Caco-2 (cell line): Measurements from ENCODE around the gene TLR1. TPM values are rescaled to one million over a fixed set of nuclear protein-coding genes. Genes with fewer than 3 reads are reported as not detected.
A peak's percentile ranks its signal among the peaks of the same experiment; 100 is the strongest.

Experiments
- BruUV-seq: library from RNA; stranded (reverse); fragments of 400-500 nt; replicated peaks from 2 replicates; lab custom pipeline; 2021; lab: Mats Ljungman, UMichigan
- CTCF ChIA-PET: fragments of 300-600 bp; sonication (Branson Sonifier 250); formaldehyde crosslinking; loops from one replicate; lab custom pipeline; 2022; ENCODE audit warnings: antibody characterized with exemption; lab: Charles Lee
- POLR2A ChIA-PET: fragments of 300-600 bp; sonication (Branson Sonifier 250); formaldehyde crosslinking; loops from one replicate; lab custom pipeline; 2022; ENCODE audit warnings: antibody characterized with exemption; lab: Charles Lee
- DNase-seq, 2 experiments: peaks; one replicate each; pipeline versions ENCODE4 v3.0.0 to v3.0.0-alpha.2; 2020 to 2022
- H3K27me3 ChIP-seq: replicated peaks from 2 replicates; pipeline ENCODE4 v1.6.0; 2011; ENCODE audit warnings: low read length; ENCODE audit not compliant: control insufficient read depth, insufficient read depth
- H3K36me3 ChIP-seq: 2 replicates; pipeline ENCODE4 v1.5.1; 2011; ENCODE audit warnings: low read length; ENCODE audit not compliant: control insufficient read depth, insufficient read depth
- H3K4me1 ChIP-seq: fragments of 250-450 bp; sonication (Bioruptor Pico); 2 replicates; pipeline ENCODE4 v1.5.1; 2020; ENCODE audit warnings: mild to moderate bottlenecking
- H3K4me3 ChIP-seq: 2 replicates; pipeline ENCODE4 v1.5.1; 2011; ENCODE audit warnings: low read depth, mild to moderate bottlenecking, control low read depth, low read length
- H3K9me3 ChIP-seq: fragments of 250-450 bp; sonication (Bioruptor Pico); 2 replicates; pipeline ENCODE4 v1.5.1; 2020; ENCODE audit warnings: mild to moderate bottlenecking, moderate library complexity
- H3K27ac Mint-ChIP-seq: one replicate; pipeline ENCODE4 v1.8.0; 2022; ENCODE audit warnings: mixed read lengths; ENCODE audit not compliant: unreplicated experiment
- H3K27me3 Mint-ChIP-seq: one replicate; pipeline ENCODE4 v1.8.0; 2022; ENCODE audit warnings: mixed read lengths; ENCODE audit not compliant: insufficient read depth, unreplicated experiment
- H3K36me3 Mint-ChIP-seq: one replicate; pipeline ENCODE4 v1.8.0; 2022; ENCODE audit warnings: mild to moderate bottlenecking, mixed read lengths; ENCODE audit not compliant: insufficient read depth, unreplicated experiment
- H3K4me1 Mint-ChIP-seq: one replicate; pipeline ENCODE4 v1.8.0; 2022; ENCODE audit warnings: low read depth, mixed read lengths; ENCODE audit not compliant: unreplicated experiment
- H3K4me3 Mint-ChIP-seq: one replicate; pipeline ENCODE4 v1.8.0; 2022; ENCODE audit warnings: mild to moderate bottlenecking, moderate library complexity, mixed read lengths; ENCODE audit not compliant: unreplicated experiment
- H3K9me3 Mint-ChIP-seq: one replicate; pipeline ENCODE4 v1.8.0; 2022; ENCODE audit warnings: mixed read lengths; ENCODE audit not compliant: unreplicated experiment
- intact Hi-C: fragments of 100-400 bp; cut with micrococcal nuclease; formaldehyde crosslinking; loops from one replicate; pipeline ENCODE4 v1.10.0; 2022; ENCODE audit not compliant: unreplicated experiment
- total RNA-seq: library from RNA; stranded (reverse); gene quantifications from 2 replicates; pipeline ENCODE4 v1.2.3, GENCODE V29; 2022
- TF ChIP-seq, protein P1 (sequence below), 2 experiments: fragments of 200-600 bp in 1 of 2; IDR thresholded peaks; 1 replicate in 1 of 2; 2 replicates in 1 of 2; pipeline versions ENCODE4 v1.5.1 to v1.8.0; 2011 to 2022; ENCODE audit warnings: antibody characterized with exemption in 1 of 2, control low read depth in 1 of 2, inconsistent platforms in 1 of 2, low read depth in 1 of 2, low read length in 1 of 2, mild to moderate bottlenecking in 1 of 2, moderate library complexity in 1 of 2; ENCODE audit not compliant: insufficient read depth in 1 of 2, severe bottlenecking in 1 of 2, unreplicated experiment in 1 of 2

Gene TLR1
- total RNA-seq, 1 experiment from 2014 or later: not detected

DNA sequence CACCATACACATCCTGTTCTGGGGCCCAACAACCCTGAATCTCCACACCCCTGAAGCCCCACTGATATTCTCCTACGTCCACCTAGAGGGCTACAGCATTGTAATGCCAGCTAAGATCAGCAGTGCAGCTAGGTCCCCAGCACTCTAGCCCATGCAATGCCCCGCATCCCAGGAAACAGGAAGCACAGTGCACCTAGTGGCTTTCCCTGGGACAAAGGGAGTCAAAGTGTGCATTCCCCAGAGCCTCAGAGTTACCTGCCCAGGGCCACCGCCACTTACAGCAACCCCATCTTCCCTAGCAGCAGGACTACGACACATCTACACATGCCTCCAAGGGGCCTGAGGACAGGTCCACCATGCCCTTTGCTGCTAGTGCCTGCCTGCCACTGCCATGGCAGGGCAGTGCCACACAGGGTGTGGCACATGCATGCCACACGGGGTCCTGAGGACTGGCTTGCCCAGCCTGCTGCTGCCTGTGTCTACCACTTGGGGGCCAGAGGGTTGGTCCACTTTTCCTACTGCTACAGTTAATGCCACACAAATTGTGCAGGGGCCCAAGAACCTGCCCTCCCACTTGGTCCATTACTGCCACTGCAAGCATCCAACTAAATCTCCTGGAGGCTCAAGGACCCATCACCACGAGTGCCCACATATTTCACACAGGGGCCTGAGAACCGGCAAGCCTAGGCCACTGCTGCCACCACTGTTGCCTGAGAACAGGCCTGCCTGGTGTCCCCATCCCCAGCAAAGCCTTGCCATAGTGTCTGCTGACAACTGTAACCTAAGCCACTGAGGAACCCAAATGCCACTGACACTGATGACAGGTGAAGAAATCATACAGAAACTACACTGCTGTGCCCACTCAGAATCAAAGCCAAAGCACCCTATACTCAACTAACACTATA, 28.3 kb upstream of the TLR1 start:
- H3K4me1 Mint-ChIP-seq: no peaks in the 10 kb centered on the region
- Histone ChIP-seq H3K27me3 (no peaks in the 10 kb centered on the region), H3K36me3 (no peaks in the 10 kb centered on the region), H3K9me3 (0 out of 2 replicates have a peak, but pooled peaks cover 3% of the 10 kb centered on the region), H3K4me3 (no peak overlapping the region), H3K4me1 (no peaks in the 10 kb centered on the region)
- CTCF ChIA-PET: interaction anchor here (1.4 kb wide), 1 partner anchor 24 kb away, joined by 3 read pairs; the partner anchor contains the start of gene TLR6
- intact Hi-C loops: no loop called here
- no peak overlapping the region for H3K27ac Mint-ChIP-seq
- peaks cover 6% of the 10 kb centered on the region for H3K27me3 Mint-ChIP-seq
- POLR2A ChIA-PET: no interaction called here
- no peak for DNase-seq
- H3K36me3 Mint-ChIP-seq: no peaks in the 10 kb centered on the region
- BruUV-seq: no TSS peak
- H3K4me3 Mint-ChIP-seq: no peak overlapping the region
- peaks cover 10% of the 10 kb centered on the region for H3K9me3 Mint-ChIP-seq
- TF ChIP-seq, protein P1, sequence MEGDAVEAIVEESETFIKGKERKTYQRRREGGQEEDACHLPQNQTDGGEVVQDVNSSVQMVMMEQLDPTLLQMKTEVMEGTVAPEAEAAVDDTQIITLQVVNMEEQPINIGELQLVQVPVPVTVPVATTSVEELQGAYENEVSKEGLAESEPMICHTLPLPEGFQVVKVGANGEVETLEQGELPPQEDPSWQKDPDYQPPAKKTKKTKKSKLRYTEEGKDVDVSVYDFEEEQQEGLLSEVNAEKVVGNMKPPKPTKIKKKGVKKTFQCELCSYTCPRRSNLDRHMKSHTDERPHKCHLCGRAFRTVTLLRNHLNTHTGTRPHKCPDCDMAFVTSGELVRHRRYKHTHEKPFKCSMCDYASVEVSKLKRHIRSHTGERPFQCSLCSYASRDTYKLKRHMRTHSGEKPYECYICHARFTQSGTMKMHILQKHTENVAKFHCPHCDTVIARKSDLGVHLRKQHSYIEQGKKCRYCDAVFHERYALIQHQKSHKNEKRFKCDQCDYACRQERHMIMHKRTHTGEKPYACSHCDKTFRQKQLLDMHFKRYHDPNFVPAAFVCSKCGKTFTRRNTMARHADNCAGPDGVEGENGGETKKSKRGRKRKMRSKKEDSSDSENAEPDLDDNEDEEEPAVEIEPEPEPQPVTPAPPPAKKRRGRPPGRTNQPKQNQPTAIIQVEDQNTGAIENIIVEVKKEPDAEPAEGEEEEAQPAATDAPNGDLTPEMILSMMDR (IDR thresholded peaks at IDR 0.05; ENCODE audit: insufficient read depth in 1 of 2, low read depth in 1 of 2, low read length in 1 of 2, severe bottlenecking in 1 of 2, unreplicated experiment in 1 of 2): peak in 1 of 2 experiments; percentile 7

GRCh38 chr4:38832206-38832605, 27.6 kb upstream of the TLR1 start:
- no peak overlapping the region for H3K4me3 Mint-ChIP-seq
- TF ChIP-seq, protein P1 (IDR thresholded peaks at IDR 0.05; ENCODE audit: insufficient read depth in 1 of 2, low read depth in 1 of 2, low read length in 1 of 2, severe bottlenecking in 1 of 2, unreplicated experiment in 1 of 2): no peak
- H3K36me3 Mint-ChIP-seq: no peaks in the 10 kb centered on the region
- peaks cover 2% of the 10 kb centered on the region for H3K27me3 Mint-ChIP-seq
- Histone ChIP-seq H3K4me3 (no peak overlapping the region), H3K9me3 (0 out of 2 replicates have a peak, but pooled peaks cover 3% of the 10 kb centered on the region), H3K36me3 (no peaks in the 10 kb centered on the region), H3K4me1 (no peaks in the 10 kb centered on the region), H3K27me3 (no peaks in the 10 kb centered on the region)
- no TSS peak for BruUV-seq
- peaks cover 10% of the 10 kb centered on the region for H3K9me3 Mint-ChIP-seq
- H3K27ac Mint-ChIP-seq: no peak overlapping the region
- CTCF ChIA-PET: interaction anchor here (1.4 kb wide), 1 partner anchor 24 kb away, joined by 3 read pairs; the partner anchor contains the start of gene TLR6
- no peaks in the 10 kb centered on the region for H3K4me1 Mint-ChIP-seq
- POLR2A ChIA-PET: no interaction called here
- intact Hi-C loops: no loop called here
- no peak for DNase-seq

DNA sequence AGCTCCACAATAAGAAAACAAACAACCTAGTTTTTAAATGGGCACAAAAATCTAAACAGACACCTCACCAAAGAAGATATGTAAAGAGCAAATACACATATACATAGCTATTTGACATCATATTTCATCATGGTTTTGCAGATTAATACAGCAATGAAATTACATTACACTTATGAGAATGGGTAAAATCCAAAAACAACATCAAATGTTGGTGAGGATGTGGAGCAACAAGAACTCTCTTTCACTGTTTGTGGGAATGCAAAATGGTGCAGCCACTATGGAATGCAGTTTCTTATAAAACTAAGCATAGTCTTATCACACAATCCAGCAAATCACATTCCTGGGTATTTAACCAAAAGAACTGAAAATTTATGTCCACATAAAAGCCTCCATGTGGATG, 27.1 kb upstream of the TLR1 start:
- ChIA-PET CTCF (interaction anchor here (1.4 kb wide), 1 partner anchor 25 kb away, joined by 3 read pairs; the partner anchor contains the start of gene TLR6), POLR2A (no interaction called here)
- no peaks in the 10 kb centered on the region for H3K4me1 Mint-ChIP-seq
- no peaks in the 10 kb centered on the region for H3K9me3 ChIP-seq
- peaks cover 10% of the 10 kb centered on the region for H3K9me3 Mint-ChIP-seq
- H3K4me3 Mint-ChIP-seq: no peak overlapping the region
- BruUV-seq: no TSS peak
- H3K36me3 ChIP-seq: no peaks in the 10 kb centered on the region
- H3K4me1 ChIP-seq: no peaks in the 10 kb centered on the region
- H3K36me3 Mint-ChIP-seq: no peaks in the 10 kb centered on the region
- no peak overlapping the region for H3K4me3 ChIP-seq
- no peak for DNase-seq
- no peak overlapping the region for H3K27ac Mint-ChIP-seq
- H3K27me3 Mint-ChIP-seq: peaks cover 2% of the 10 kb centered on the region
- intact Hi-C loops: no loop called here
- TF ChIP-seq, protein P1 (IDR thresholded peaks at IDR 0.05; ENCODE audit: insufficient read depth in 1 of 2, low read depth in 1 of 2, low read length in 1 of 2, severe bottlenecking in 1 of 2, unreplicated experiment in 1 of 2): no peak
- no peaks in the 10 kb centered on the region for H3K27me3 ChIP-seq
